HG02885 (cell line): ENCODE data around the gene ELMOD3.
A peak's percentile ranks its signal among the peaks of the same experiment; 100 is the strongest.
"Not testable (repeated sequence)": the region's sequence is repeated elsewhere in the genome, so short reads cannot be mapped to it uniquely, and the experiment has no call there.

ENCODE experiments used
- ATAC-seq: cut with Tn5 transposase; IDR thresholded peaks from one replicate; pipeline ENCODE4 v1.9.1; 2021; ENCODE audit warnings: mild to moderate bottlenecking; ENCODE audit not compliant: unreplicated experiment, poor library complexity

The ELMOD3 gene

GRCh38 chr2:85354286-85355072 is at the start of gene ELMOD3, which contains the start of gene RETSAT:
TSS of gene ELMOD3 (plus strand) at chr2:85354769. CDS start at chr2:85357199, 2,430 bp downstream.
TSS of gene RETSAT (minus strand) at chr2:85354528. CDS start at chr2:85354507, 21 bp downstream.
- peak; percentile 98 for ATAC-seq

GRCh38 chr2:85307527-85307897 is 47.1 kb upstream of the ELMOD3 start:
- ATAC-seq, result no peak

GRCh38 chr2:85308201-85308600 is 46.4 kb upstream of the ELMOD3 start:
- no peak for ATAC-seq

- no peak for ATAC-seq
Observed at GRCh38 chr2:85308896-85309555, 45.5 kb upstream of the ELMOD3 start.

- ATAC-seq, result no peak
Observed at GRCh38 chr2:85309699-85310321, 44.8 kb upstream of the ELMOD3 start.

GRCh38 chr2:85310330-85310729 is 44.2 kb upstream of the ELMOD3 start:
- peak; percentile 42 for ATAC-seq

GRCh38 chr2:85312404-85312803 is 42.2 kb upstream of the ELMOD3 start:
- no peak for ATAC-seq

- no peak for ATAC-seq
Observed at GRCh38 chr2:85314884-85315242, 39.7 kb upstream of the ELMOD3 start.

GRCh38 chr2:85315921-85316320 is 38.6 kb upstream of the ELMOD3 start:
- ATAC-seq, result not testable (repeated sequence)

GRCh38 chr2:85318222-85319074 is 36.1 kb upstream of the ELMOD3 start:
- ATAC-seq, result peak; percentile 53

- no peak for ATAC-seq
Observed at GRCh38 chr2:85319796-85320195, 34.8 kb upstream of the ELMOD3 start.

GRCh38 chr2:85323351-85323987 is 31.1 kb upstream of the ELMOD3 start:
- no peak for ATAC-seq

- ATAC-seq, result not testable (repeated sequence)
Observed at GRCh38 chr2:85323988-85324367, 30.6 kb upstream of the ELMOD3 start.

GRCh38 chr2:85324639-85325465 is 29.7 kb upstream of the ELMOD3 start:
- ATAC-seq, result no peak

GRCh38 chr2:85325466-85325811 is 29.1 kb upstream of the ELMOD3 start:
- ATAC-seq, result no peak

- peak; percentile 41 for ATAC-seq
Observed at GRCh38 chr2:85326406-85327159, 28.0 kb upstream of the ELMOD3 start.

GRCh38 chr2:85327160-85327821 is 27.3 kb upstream of the ELMOD3 start:
- ATAC-seq, result peak; percentile 29
